Cardiac septum (tissue), 1 donor: ENCODE measurements around the gene FAM53A. TPM values are rescaled to one million over a fixed set of nuclear protein-coding genes. Genes with fewer than 3 reads are reported as not detected.
A peak's percentile ranks its signal among the peaks of the same experiment; 100 is the strongest.

ENCODE experiments used
- DNase-seq: peaks from one replicate; pipeline ENCODE4 v3.0.0-alpha.2; 2020; ENCODE audit warnings: low spot score
- intact Hi-C: fragments of 100-400 bp; cut with DNase I; formaldehyde crosslinking; loops from one replicate; pipeline ENCODE4 v1.14.0; 2022
- total RNA-seq: library from RNA; stranded (reverse); fragmentation: NEBNext Ultra II Directional; extraction: Animal tissue kit (Norgen Biotek cat#: 25700); gene quantifications from one replicate; pipeline ENCODE4 v1.2.1, GENCODE V29; 2021
- donor health status: DM: no; HTN: no; CAD: no.

FAM53A gene
- total RNA-seq, 1 donor from 2014 or later = 1.00 TPM

- DNase-seq = no peak
- intact Hi-C loops = no loop called here
These were observed 53.8 kb downstream of the FAM53A start for GRCh38 chr4:1630266-1630665.

DNA sequence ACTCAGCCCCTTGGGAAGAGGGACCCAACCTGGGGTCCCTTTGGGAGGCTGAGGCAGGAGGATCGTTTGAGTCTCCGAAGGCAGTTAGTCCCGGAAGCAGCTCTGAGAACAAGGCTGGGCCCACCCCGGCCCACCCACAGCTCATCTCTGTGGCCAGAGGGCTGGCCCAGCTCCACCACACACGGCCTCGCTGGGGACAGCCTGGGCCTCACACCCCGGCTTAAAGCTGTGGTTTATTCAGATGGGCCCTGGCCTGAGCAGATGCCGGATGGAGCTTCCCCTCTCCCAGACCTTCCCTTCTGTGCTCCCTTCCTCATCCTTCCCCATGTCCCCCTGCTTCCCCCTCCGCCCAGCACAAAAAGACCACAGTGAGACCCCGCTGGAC lies 54.4 kb downstream of the FAM53A start:
- DNase-seq = no peak

GRCh38 chr4:1628892-1629698 lies 55.0 kb downstream of the FAM53A start:
- intact Hi-C loops = loop anchor here (1.0 kb wide), 1 partner anchor 273 kb away; no protein-coding TSS in a partner anchor
- DNase-seq = peak; percentile 87

More for the DNA sequence above, 54.4 kb downstream of the FAM53A start:
- intact Hi-C loops = loop anchor here (1.0 kb wide), 1 partner anchor 273 kb away; no protein-coding TSS in a partner anchor

DNA sequence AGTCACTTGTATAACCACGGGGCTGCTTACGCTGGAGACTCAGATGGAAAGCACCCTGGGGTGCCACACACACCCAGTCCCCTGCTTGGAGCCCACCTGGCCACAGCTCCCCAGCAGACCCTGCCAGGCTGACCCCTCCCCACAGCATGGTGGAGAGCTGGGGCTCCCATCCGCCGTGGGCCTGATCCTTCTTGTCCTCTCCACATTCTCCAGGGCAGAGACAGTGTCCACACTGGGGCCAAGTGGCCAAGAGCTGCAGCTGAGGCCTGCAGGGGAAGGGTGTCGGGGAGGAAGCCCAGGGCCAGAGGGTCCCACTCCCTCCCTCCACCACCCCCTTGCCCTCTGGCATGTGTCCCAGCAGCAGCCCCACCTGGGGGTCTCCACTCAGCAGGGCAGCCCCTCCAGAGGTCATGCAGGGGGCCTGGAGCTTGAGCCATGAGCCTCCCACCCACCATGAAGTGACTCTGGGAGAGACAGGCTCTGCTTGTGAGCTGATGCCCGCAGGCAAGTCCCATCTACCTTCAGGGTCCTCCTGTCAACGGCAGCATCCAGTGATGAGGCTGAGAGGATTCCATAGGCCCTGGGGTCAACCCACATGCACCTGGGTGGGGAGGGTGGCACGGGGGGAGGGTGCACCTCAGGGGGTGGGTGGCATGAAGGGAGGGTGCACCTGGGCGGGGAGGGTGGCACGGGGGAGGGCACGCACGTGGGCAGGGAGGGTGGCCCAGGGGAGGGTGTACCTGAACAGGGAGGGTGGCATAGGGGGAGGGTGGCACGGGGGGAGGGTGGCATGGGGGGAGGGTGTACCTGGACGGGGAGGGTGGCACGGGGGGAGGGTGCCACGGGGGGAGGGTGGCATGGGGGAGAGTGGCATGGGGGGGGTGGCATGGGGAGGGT lies 56.4 kb downstream of the FAM53A start:
- no peak for DNase-seq

DNA sequence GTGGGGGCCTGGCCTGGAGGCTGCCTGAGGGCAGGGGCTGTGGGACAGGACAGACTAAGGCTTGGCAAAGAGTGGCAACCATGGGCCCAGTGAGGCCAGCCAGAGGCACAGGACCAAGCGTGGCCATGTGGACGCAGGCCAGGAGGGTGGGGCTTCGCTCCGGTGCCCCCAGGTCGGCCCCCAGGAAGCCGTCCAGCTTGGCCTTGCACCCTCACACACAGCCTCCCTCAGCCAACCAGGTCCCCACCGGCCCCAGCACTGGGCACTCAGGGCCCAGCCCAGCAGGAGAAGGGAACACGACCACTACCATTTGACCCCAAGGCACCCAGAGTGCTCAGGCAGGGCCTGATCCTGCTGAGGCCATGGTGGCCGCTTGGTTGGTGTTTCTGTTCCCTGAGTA lies 57.2 kb downstream of the FAM53A start:
- DNase-seq = no peak
- intact Hi-C loops = no loop called here

More for the DNA sequence above, 56.4 kb downstream of the FAM53A start:
- intact Hi-C loops = no loop called here

DNA sequence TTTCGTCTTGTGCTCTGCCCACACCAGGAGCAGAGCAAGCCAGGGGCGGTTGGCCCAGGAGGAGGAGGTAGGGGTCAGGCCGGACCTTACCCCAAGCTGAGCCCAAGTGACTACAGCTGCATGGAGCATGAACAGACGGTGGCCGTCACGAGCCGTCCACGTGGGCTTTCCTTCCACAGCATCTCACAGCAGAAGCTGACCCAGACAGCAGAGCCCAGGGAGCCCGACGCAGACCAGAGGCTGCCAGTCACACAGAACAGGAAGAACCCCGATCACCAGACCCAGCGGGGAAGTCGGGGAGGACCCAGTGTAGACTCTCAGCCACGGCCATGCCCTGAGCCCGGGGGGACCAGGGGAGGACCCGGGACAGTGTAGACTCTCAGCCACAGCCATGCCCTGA lies 58.0 kb downstream of the FAM53A start:
- DNase-seq = no peak
- intact Hi-C loops = no loop called here

GRCh38 chr4:1625600-1626138 lies 58.4 kb downstream of the FAM53A start:
- intact Hi-C loops = no loop called here
- no peak for DNase-seq

- DNase-seq = no peak
- intact Hi-C loops = no loop called here
These were observed 59.6 kb downstream of the FAM53A start for GRCh38 chr4:1624519-1624910.

GRCh38 chr4:1623821-1624518 lies 60.1 kb downstream of the FAM53A start:
- no peak for DNase-seq
- intact Hi-C loops = no loop called here

DNA sequence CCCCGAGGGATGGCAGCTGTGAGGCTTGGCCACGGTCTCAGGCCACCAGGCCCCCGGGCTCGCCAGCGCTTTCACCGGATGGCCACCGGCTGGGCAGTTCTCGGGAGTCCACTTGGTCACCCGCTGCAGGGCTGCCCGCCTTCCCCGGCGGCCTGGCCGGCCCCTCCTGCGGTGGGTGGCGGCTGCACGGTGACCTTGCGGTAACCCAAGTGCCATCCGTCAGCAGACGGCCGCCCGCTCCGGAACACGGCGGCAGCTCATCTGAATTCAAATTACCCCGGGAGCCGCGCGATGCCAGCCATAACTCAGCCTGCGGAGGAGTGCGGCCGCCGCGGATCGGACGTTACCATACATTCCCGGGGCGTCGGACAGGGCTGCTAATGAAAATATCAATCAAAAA lies 60.7 kb downstream of the FAM53A start:
- intact Hi-C loops = no loop called here

GRCh38 chr4:1622956-1623355 lies 61.2 kb downstream of the FAM53A start:
- intact Hi-C loops = no loop called here

More for the DNA sequence above, 60.7 kb downstream of the FAM53A start:
- no peak for DNase-seq

DNA sequence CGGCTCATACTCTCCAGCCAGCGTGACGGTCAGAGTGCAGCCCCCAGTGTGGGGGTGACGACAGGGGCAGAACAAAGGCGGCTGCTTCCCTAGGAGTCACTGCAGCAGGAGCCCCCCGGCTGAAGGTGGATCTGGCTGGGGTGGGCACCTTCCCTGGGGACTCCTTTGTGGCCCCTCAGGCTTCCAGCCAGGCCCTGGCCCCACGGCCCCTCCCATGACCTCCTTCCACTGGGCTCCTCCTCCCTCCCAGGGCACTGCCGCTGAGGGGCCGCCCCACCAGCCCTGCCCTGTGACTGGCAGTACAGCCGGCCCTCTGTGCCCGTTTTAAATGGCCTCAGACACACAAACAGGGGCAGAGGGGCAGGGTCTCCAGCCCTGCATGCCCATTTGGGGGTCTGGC lies 61.9 kb downstream of the FAM53A start:
- no peak for DNase-seq
- intact Hi-C loops = no loop called here

More at GRCh38 chr4:1622956-1623355, 61.2 kb downstream of the FAM53A start:
- DNase-seq = no peak

- DNase-seq = no peak
- intact Hi-C loops = no loop called here
These were observed 62.6 kb downstream of the FAM53A start for GRCh38 chr4:1621526-1621925.

GRCh38 chr4:1619151-1619672 lies 64.9 kb downstream of the FAM53A start:
- no peak for DNase-seq
- intact Hi-C loops = no loop called here

GRCh38 chr4:1618438-1618837 lies 65.7 kb downstream of the FAM53A start:
- intact Hi-C loops = no loop called here
- DNase-seq = no peak

- DNase-seq = no peak
- intact Hi-C loops = no loop called here
These were observed 67.6 kb downstream of the FAM53A start for GRCh38 chr4:1616557-1616930.

DNA sequence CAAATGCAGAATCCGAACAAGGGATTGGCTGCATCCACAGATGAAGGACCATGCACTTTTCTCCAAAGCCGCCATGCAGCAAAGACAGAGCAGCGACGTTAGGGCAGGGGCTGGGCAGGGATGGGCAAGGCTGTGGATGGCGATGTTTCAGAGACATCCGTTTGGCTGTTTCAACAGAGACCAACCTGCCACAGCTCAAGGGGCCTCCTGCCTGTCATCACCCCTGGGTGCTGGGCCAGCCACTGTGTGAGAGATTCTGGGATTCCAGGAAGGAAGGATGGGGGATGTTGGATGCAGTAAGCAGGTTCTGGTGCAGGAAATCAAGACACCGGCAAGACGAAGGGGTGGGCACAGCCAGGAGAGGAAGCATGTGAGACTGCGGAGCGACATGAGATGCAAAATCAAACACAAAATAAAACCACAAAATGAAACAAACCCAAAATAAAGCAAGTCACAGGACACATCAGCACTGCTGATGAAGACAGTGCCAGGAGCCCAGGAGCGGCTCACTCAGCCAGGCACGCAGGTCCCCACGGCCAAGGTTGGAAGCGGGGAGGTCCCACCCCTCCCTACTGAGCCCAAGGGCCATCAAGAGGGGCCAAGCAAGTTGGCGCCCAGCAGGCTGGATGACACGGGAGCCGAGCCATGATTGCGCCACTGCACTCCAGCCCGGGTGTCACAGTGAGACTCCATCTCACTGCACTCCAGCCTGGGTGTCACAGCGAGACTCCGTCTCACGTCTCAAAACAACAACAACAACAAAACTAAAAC lies 68.1 kb downstream of the FAM53A start:
- DNase-seq = no peak
- intact Hi-C loops = no loop called here

DNA sequence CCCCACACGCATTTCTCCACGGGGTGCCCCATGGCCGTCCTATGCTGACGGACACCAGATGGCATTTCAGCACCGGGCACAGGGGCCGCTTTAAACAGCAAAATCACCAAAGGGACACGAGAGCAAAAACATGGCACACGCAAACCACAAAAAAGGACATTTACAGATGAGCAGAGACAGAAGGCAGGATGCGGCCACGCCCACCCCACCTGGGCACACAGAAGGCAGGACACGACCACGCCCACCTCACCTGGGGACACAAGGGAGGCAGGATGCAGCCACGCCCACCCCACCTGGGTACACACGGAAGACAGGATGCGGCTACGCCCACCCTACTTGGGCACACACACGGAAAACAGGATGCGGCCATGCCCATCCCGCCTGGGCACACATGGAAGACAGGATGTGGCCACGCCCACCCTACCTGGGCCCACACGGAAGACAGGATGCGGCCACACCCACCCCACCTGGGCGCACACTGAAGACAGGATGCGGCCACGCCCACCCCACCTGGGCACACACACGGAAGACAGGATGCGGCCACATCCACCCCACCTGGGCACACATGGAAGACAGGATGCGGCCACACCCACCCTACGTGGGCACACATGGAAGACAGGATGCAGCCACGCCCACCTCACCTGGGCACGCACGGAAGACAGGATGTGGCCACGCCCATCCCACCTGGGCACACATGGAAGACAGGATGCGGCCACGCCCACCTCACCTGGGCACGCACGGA lies 69.1 kb downstream of the FAM53A start:
- intact Hi-C loops = no loop called here
- DNase-seq = no peak
